GM12891 (cell line): ENCODE data around the gene RASGEF1C.
"Not testable (repeated sequence)": the region's sequence is repeated elsewhere in the genome, so short reads cannot be mapped to it uniquely, and the experiment has no call there.

Experiments used
- POLR2A ChIP-seq: IDR thresholded peaks from 2 replicates; pipeline ENCODE4 v1.6.1; 2011; ENCODE audit warnings: low read depth, low read length, control low read depth
- POLR2AphosphoS5 ChIP-seq: IDR thresholded peaks from 2 replicates; pipeline ENCODE4 v1.6.1; 2011; ENCODE audit warnings: low read depth, low read length, control low read depth
- SPI1 ChIP-seq: IDR thresholded peaks from 2 replicates; pipeline ENCODE4 v1.6.1; 2011; ENCODE audit warnings: low read depth, low read length, control low read depth
- TAF1 ChIP-seq: IDR thresholded peaks from 2 replicates; pipeline ENCODE4 v1.6.1; 2011; ENCODE audit warnings: low read depth, low read length, control low read depth

DNA sequence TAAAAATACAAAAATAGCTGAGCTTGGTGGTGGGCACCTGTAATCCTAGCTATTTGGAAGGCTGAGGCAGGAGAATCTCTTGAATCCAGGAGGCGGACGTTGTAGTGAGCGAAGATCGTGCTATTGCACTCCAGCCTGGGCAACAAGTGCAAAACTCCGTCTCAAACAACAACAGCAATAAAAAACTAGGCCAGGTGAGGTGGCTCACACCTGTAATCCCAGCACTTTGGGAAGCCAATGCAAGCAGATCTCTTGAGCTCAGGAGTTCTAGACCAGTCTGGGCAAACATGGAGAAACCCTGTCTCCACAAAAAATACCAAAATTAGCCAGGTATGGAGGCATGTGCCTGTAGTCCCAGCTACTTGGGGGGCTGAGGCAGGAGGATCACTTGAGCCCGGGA is 84.3 kb downstream of the RASGEF1C start:
- TF ChIP-seq POLR2A, POLR2AphosphoS5, SPI1, TAF1: not testable (repeated sequence)
